Adrenal gland (tissue), 5 donors: ENCODE results near the gene CEP89.

Experiments
- CTCF ChIP-seq, 6 experiments: fragments of 450-650 bp in 4 of 6; fragments of 200-600 bp in 2 of 6; sonication (generic) in 1 of 6; IDR thresholded peaks; 1 replicate in 5 of 6; 2 replicates in 1 of 6; pipeline versions ENCODE4 v1.5.1 to v1.8.0; 2016 to 2021; ENCODE audit warnings: antibody characterized with exemption in 6 of 6, mild to moderate bottlenecking in 2 of 6, moderate library complexity in 1 of 6
- POLR2A ChIP-seq, 2 donors: fragments of 450-650 bp; IDR thresholded peaks; one replicate each; pipeline ENCODE4 v1.6.1; 2017; ENCODE audit warnings: antibody characterized with exemption in 2 of 2, mild to moderate bottlenecking in 2 of 2, moderate library complexity in 1 of 2
- donor health status: DM: no; HTN: no; CAD: no.

- TF ChIP-seq POLR2A (IDR thresholded peaks at IDR 0.05) (no peak), CTCF (IDR thresholded peaks at IDR 0.05) (no peak)
Observed at GRCh38 chr19:32857584-32857983, 114.2 kb downstream of the CEP89 start.
